A673 (cell line): Measurements from ENCODE around the gene ATCAY. TPM values are rescaled to one million over a fixed set of nuclear protein-coding genes. Genes with fewer than 3 reads are reported as not detected.

Source experiments
- BruUV-seq: library from RNA; stranded (reverse); fragments of 400-500 nt; replicated peaks from 2 replicates; lab custom pipeline; 2021; lab: Mats Ljungman, UMichigan
- CTCF ChIA-PET: fragments of 300-600 bp; sonication (Branson Sonifier 250); formaldehyde crosslinking; loops from one replicate; lab custom pipeline; 2022; ENCODE audit warnings: antibody characterized with exemption; lab: Charles Lee
- POLR2A ChIA-PET: fragments of 300-600 bp; sonication (Branson Sonifier 250); formaldehyde crosslinking; loops from one replicate; lab custom pipeline; 2022; ENCODE audit warnings: antibody characterized with exemption; ENCODE audit not compliant: low non-redundant PET; lab: Charles Lee
- DNase-seq: peaks from one replicate; pipeline ENCODE4 v3.0.0-alpha.2; 2015; ENCODE audit warnings: low spot score
- H3K27ac ChIP-seq: fragments of 200-600 bp; sonication (generic); 2 replicates; pipeline ENCODE4 v1.5.1; 2016; ENCODE audit warnings: mixed run types, low read depth, mild to moderate bottlenecking, mixed read lengths, antibody characterized with exemption, low read length; ENCODE audit not compliant: poor library complexity, severe bottlenecking
- H3K27me3 ChIP-seq: fragments of 200-600 bp; sonication (generic); replicated peaks from 2 replicates; pipeline ENCODE4 v1.6.1; 2017; ENCODE audit warnings: mixed run types, low read depth, mild to moderate bottlenecking, mixed read lengths, antibody characterized with exemption, low read length; ENCODE audit not compliant: insufficient read depth, poor library complexity
- H3K36me3 ChIP-seq: fragments of 200-600 bp; sonication (generic); 2 replicates; pipeline ENCODE4 v1.6.1; 2016; ENCODE audit warnings: mixed run types, mild to moderate bottlenecking, mixed read lengths, antibody characterized with exemption, low read length; ENCODE audit not compliant: insufficient read depth, poor library complexity, severe bottlenecking
- H3K4me1 ChIP-seq: fragments of 200-600 bp; sonication (generic); 2 replicates; pipeline ENCODE4 v1.6.1; 2017; ENCODE audit warnings: mixed run types, mild to moderate bottlenecking, mixed read lengths, antibody characterized with exemption, low read length; ENCODE audit not compliant: insufficient read depth, poor library complexity, severe bottlenecking
- H3K4me3 ChIP-seq: fragments of 200-600 bp; sonication (generic); 2 replicates; pipeline ENCODE4 v1.5.1; 2016; ENCODE audit warnings: low read depth, mixed run types, mild to moderate bottlenecking, mixed read lengths, low read length; ENCODE audit not compliant: poor library complexity, severe bottlenecking
- H3K9me3 ChIP-seq: fragments of 200-600 bp; sonication (generic); 2 replicates; pipeline ENCODE4 v1.6.1; 2016; ENCODE audit warnings: mixed run types, low read depth, mild to moderate bottlenecking, mixed read lengths, antibody characterized with exemption, low read length; ENCODE audit not compliant: poor library complexity, severe bottlenecking
- EZH2 ChIP-seq: fragments of 200-600 bp; sonication (generic); IDR thresholded peaks from 2 replicates; pipeline ENCODE4 v1.6.1; 2017; ENCODE audit warnings: borderline replicate concordance, low read depth, mild to moderate bottlenecking, mixed read lengths, antibody characterized with exemption, low read length; ENCODE audit not compliant: poor library complexity, severe bottlenecking
- intact Hi-C: fragments of 100-400 bp; cut with micrococcal nuclease; formaldehyde crosslinking; loops from one replicate; pipeline ENCODE4 v1.10.0; 2022; ENCODE audit not compliant: unreplicated experiment
- total RNA-seq: library from RNA; stranded (reverse); gene quantifications from 2 replicates; pipeline ENCODE4 v1.2.3, GENCODE V29; 2021
- TF ChIP-seq, protein P1 (sequence below): fragments of 300-800, 200-600 bp; sonication (generic); conservative IDR thresholded peaks from 2 replicates; pipeline ENCODE4 v1.5.1; 2017; ENCODE audit warnings: low read depth, mild to moderate bottlenecking, antibody characterized with exemption, low read length, moderate library complexity, mixed read lengths

The ATCAY gene
- total RNA-seq, 1 experiment from 2014 or later, result 0.95 TPM

DNA sequence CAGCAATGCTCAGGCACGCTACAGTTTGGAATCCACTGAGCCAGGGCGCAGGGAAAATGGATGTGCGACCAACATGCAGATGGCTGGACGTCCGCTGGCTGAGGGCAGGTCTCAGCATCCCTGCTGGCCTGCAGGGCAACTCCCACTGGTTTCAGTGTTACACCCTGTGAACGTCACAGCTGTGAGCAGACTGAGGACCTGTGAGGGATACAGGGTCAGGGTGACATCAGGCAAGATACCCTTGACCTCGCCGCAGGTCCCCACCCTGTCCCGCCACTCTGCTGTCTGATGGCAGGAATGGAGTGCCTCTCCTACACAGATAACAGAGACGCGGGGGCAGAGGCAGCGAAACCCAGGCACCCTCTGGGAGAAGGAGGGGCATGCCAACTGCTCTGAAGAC lies 30.7 kb upstream of the ATCAY start:
- no peaks in the 10 kb centered on the region for H3K36me3 ChIP-seq
- POLR2A ChIA-PET, result no interaction called here
- no peak overlapping the region for H3K27ac ChIP-seq
- no peak for DNase-seq
- no TSS peak for BruUV-seq
- CTCF ChIA-PET, result no interaction called here
- TF ChIP-seq EZH2, result no peak
- TF ChIP-seq, protein P1, sequence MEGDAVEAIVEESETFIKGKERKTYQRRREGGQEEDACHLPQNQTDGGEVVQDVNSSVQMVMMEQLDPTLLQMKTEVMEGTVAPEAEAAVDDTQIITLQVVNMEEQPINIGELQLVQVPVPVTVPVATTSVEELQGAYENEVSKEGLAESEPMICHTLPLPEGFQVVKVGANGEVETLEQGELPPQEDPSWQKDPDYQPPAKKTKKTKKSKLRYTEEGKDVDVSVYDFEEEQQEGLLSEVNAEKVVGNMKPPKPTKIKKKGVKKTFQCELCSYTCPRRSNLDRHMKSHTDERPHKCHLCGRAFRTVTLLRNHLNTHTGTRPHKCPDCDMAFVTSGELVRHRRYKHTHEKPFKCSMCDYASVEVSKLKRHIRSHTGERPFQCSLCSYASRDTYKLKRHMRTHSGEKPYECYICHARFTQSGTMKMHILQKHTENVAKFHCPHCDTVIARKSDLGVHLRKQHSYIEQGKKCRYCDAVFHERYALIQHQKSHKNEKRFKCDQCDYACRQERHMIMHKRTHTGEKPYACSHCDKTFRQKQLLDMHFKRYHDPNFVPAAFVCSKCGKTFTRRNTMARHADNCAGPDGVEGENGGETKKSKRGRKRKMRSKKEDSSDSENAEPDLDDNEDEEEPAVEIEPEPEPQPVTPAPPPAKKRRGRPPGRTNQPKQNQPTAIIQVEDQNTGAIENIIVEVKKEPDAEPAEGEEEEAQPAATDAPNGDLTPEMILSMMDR, result no peak
- H3K4me1 ChIP-seq, result no peaks in the 10 kb centered on the region
- no peak overlapping the region for H3K4me3 ChIP-seq
- H3K27me3 ChIP-seq, result no peaks in the 10 kb centered on the region
- intact Hi-C loops, result no loop called here
- peaks cover 10% of the 10 kb centered on the region for H3K9me3 ChIP-seq

DNA sequence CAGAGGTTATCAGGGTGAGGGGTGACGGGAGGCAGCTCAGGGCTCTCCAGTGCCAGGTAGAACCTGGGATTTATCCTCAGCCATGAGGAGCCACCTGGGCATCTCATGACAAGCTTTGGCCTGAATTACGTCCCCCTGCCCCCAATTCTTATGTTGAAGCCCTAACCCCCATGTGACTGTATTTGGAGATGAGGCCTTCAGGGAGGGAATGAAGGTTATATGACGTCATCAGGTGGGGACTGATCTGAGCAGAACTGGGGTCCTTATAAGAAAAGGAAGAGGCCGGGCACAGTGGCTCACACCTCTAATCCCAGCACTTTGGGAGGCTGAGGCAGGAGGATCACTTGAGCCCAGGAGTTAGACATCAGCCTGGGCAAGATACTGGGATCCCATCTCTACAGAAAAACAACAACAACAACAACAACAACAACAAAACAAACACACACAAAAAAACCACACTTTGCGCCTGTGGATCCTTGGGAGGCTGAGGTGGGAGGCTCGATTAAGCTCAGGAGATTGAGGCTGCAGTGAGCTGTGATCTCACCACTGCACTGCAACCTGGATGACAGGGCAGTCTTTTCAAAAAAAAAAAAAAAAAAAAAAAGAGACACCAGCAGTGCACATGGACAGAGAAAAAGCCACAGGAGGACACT lies 30.0 kb upstream of the ATCAY start:
- CTCF ChIA-PET, result no interaction called here
- H3K9me3 ChIP-seq, result peaks cover 10% of the 10 kb centered on the region
- TF ChIP-seq, protein P1, result no peak
- TF ChIP-seq EZH2, result no peak
- DNase-seq, result no peak
- H3K27ac ChIP-seq, result no peak overlapping the region
- H3K36me3 ChIP-seq, result no peaks in the 10 kb centered on the region
- POLR2A ChIA-PET, result no interaction called here
- BruUV-seq, result no TSS peak
- no peak overlapping the region for H3K4me3 ChIP-seq
- no peaks in the 10 kb centered on the region for H3K4me1 ChIP-seq
- intact Hi-C loops, result no loop called here
- H3K27me3 ChIP-seq, result no peaks in the 10 kb centered on the region

DNA sequence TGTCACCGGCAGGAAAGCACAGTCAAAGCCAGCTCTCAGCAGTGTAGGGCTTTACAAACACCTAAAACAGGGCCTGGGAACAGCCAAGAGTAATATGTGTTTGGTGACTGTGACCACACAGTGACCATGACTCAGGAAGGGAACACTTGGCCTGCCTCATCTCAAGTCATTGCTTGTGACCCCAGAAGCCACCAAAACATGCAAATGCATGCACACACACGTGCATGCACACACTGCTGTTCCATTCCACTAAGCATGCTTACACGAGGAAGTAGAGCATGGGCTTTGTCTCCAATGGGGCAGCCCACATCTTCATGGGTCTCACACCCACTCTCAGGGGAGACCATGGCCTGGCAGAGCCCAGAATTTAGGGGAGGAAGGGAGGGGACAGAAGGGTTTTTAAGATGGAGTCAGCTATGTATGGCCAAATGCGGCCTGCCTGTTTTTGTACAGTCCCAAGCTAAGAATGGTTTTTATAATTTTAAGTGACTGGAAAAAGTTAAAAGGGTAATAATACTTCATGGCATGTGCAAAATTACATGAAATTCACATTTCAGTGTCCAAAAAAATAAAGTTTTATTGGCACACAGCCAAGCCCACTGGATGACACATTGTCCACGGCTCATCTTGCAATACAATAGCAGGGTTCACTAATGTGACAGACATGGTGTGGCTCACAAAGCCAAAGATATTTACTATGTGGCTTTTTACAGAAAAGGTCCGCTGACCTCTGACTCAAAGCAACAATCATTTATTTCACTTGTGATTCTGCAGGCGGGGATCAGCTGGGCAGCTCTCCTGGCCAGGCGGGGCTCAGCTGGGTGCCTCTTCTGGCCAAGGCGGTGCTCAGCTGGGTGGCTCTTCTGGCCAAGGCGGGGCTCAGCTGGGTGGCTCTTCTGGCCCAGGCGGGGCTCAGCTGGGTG lies 29.0 kb upstream of the ATCAY start:
- no TSS peak for BruUV-seq
- H3K4me1 ChIP-seq, result no peaks in the 10 kb centered on the region
- H3K36me3 ChIP-seq, result no peaks in the 10 kb centered on the region
- CTCF ChIA-PET, result interaction anchor here (0.7 kb wide), 1 partner anchor 193 kb away, joined by 3 read pairs; no protein-coding TSS in a partner anchor
- H3K9me3 ChIP-seq, result peaks cover 10% of the 10 kb centered on the region
- POLR2A ChIA-PET, result no interaction called here
- no peaks in the 10 kb centered on the region for H3K27me3 ChIP-seq
- intact Hi-C loops, result no loop called here
- no peak for DNase-seq
- H3K4me3 ChIP-seq, result no peak overlapping the region
- no peak overlapping the region for H3K27ac ChIP-seq
- no peak for TF ChIP-seq EZH2
- TF ChIP-seq, protein P1, result no peak
